GM23338 (cell line): ENCODE measurements around the gene MRPL28. TPM values are rescaled to one million over a fixed set of nuclear protein-coding genes. Genes with fewer than 3 reads are reported as not detected.

Source experiments
- ATAC-seq: fragments of 200-7000 bp; cut with Tn5 transposase; 3 replicates; pipeline ENCODE4 v1.9.1; 2020
- DNase-seq: peaks from one replicate; pipeline ENCODE4 v3.0.0-alpha.2; 2015; ENCODE audit warnings: low spot score
- H2AFZ ChIP-seq: fragments of 200-600 bp; sonication (generic); 2 replicates; pipeline ENCODE4 v1.8.0; 2016; ENCODE audit warnings: antibody characterized with exemption, mild to moderate bottlenecking, moderate library complexity
- H3F3A ChIP-seq: fragments of 200-600 bp; sonication (generic); replicated peaks from 2 replicates; pipeline ENCODE4 v1.8.0; 2017; ENCODE audit warnings: antibody characterized with exemption, mixed run types, low read depth
- H3K27ac ChIP-seq: fragments of 200-600 bp; sonication (generic); 2 replicates; pipeline ENCODE4 v1.6.1; 2016; ENCODE audit warnings: low read depth
- H3K27me3 ChIP-seq: fragments of 200-600 bp; sonication (generic); 2 replicates; pipeline ENCODE4 v1.8.0; 2016; ENCODE audit warnings: mild to moderate bottlenecking, mixed run types, moderate library complexity; ENCODE audit not compliant: insufficient read depth
- H3K36me3 ChIP-seq: fragments of 200-600 bp; sonication (generic); 2 replicates; pipeline ENCODE4 v1.8.0; 2016; ENCODE audit warnings: mild to moderate bottlenecking; ENCODE audit not compliant: insufficient read depth
- H3K4me1 ChIP-seq: fragments of 200-600 bp; sonication (generic); 2 replicates; pipeline ENCODE4 v1.8.0; 2016; ENCODE audit warnings: mild to moderate bottlenecking, moderate library complexity; ENCODE audit not compliant: insufficient read depth
- H3K4me2 ChIP-seq: fragments of 200-600 bp; sonication (generic); 2 replicates; pipeline ENCODE4 v1.7.1; 2017; ENCODE audit warnings: mixed run types
- H3K4me3 ChIP-seq: fragments of 200-600 bp; sonication (generic); 2 replicates; pipeline ENCODE4 v1.6.1; 2016; ENCODE audit warnings: mixed run types
- H3K79me2 ChIP-seq: fragments of 200-600 bp; sonication (generic); replicated peaks from 2 replicates; pipeline ENCODE4 v1.8.0; 2017; ENCODE audit warnings: mild to moderate bottlenecking; ENCODE audit not compliant: insufficient read depth
- H3K9me2 ChIP-seq: fragments of 200-600 bp; sonication (generic); 2 replicates; pipeline ENCODE4 v1.8.0; 2017; ENCODE audit not compliant: insufficient read depth
- H4K20me1 ChIP-seq: fragments of 200-600 bp; sonication (generic); replicated peaks from 2 replicates; pipeline ENCODE4 v1.8.0; 2017; ENCODE audit warnings: mild to moderate bottlenecking; ENCODE audit not compliant: insufficient read depth
- H3K27ac Mint-ChIP-seq: 2 replicates; pipeline ENCODE4 v1.8.0; 2020; ENCODE audit warnings: inconsistent platforms, mild to moderate bottlenecking, moderate library complexity, mixed read lengths
- H3K27me3 Mint-ChIP-seq: 3 replicates; pipeline ENCODE4 v1.8.0; 2022; ENCODE audit warnings: low read depth, mild to moderate bottlenecking, moderate library complexity, mixed read lengths, inconsistent platforms; ENCODE audit not compliant: insufficient read depth, poor library complexity
- H3K36me3 Mint-ChIP-seq: 3 replicates; pipeline ENCODE4 v1.8.0; 2021; ENCODE audit warnings: low read depth, mild to moderate bottlenecking, inconsistent platforms, moderate library complexity, mixed read lengths
- H3K4me1 Mint-ChIP-seq: 3 replicates; pipeline ENCODE4 v1.8.0; 2020; ENCODE audit warnings: mild to moderate bottlenecking, inconsistent platforms, mixed read lengths
- H3K4me3 Mint-ChIP-seq: 3 replicates; pipeline ENCODE4 v1.8.0; 2021; ENCODE audit warnings: moderate library complexity, mild to moderate bottlenecking, inconsistent platforms, mixed read lengths
- H3K9me3 Mint-ChIP-seq: 3 replicates; pipeline ENCODE4 v1.8.0; 2020; ENCODE audit warnings: moderate library complexity, mild to moderate bottlenecking, inconsistent platforms, mixed read lengths
- CREB1 ChIP-seq: fragments of 250-450 bp; sonication (Bioruptor Pico); IDR thresholded peaks from 2 replicates; pipeline ENCODE4 v1.5.0; 2020; ENCODE audit warnings: low read depth, mild to moderate bottlenecking, moderate library complexity
- CTCF ChIP-seq, 2 experiments: fragments of 200-600 bp in 1 of 2; sonication (generic) in 1 of 2; conservative IDR thresholded peaks; 2 replicates each; pipeline versions ENCODE4 v1.5.1 to v1.6.1; 2016 to 2017; ENCODE audit warnings: antibody characterized with exemption in 2 of 2, low read depth in 2 of 2, mild to moderate bottlenecking in 2 of 2, moderate library complexity in 1 of 2
- EZH2 ChIP-seq: fragments of 200-600 bp; sonication (generic); IDR thresholded peaks from one replicate; pipeline ENCODE4 v1.8.0; 2017; ENCODE audit warnings: antibody characterized with exemption, mild to moderate bottlenecking, low read depth; ENCODE audit not compliant: unreplicated experiment
- EZH2phosphoT487 ChIP-seq: fragments of 200-600 bp; sonication (generic); IDR thresholded peaks from one replicate; pipeline ENCODE4 v1.8.1; 2018; ENCODE audit warnings: antibody characterized with exemption; ENCODE audit not compliant: unreplicated experiment
- JUNB ChIP-seq: IDR thresholded peaks from one replicate; pipeline ENCODE4 v1.6.1; 2016; ENCODE audit warnings: antibody characterized with exemption; ENCODE audit not compliant: unreplicated experiment
- POLR2AphosphoS5 ChIP-seq: IDR thresholded peaks from 2 replicates; pipeline ENCODE4 v1.6.1; 2016; ENCODE audit warnings: antibody characterized with exemption, low read depth
- ZNF114 ChIP-seq: fragments of 250-450 bp; sonication (Bioruptor Pico); IDR thresholded peaks from 2 replicates; pipeline ENCODE4 v1.5.0; 2020; ENCODE audit warnings: mild to moderate bottlenecking, moderate library complexity
- polyA plus RNA-seq: library from polyadenylated mRNA; unstranded; fragments of >200 nt; fragmentation: Nextera tagmentation; extraction: Ambion mirVana; gene quantifications from 2 replicates; pipeline ENCODE4 v1.2.1, GENCODE V29; 2016
- total RNA-seq: library from RNA; depleted of rRNA; stranded (reverse); fragments of >200 nt; shearing (Covaris generic); gene quantifications from 2 replicates; pipeline ENCODE4 v1.2.3, GENCODE V29; 2014

Gene MRPL28
- total and polyA plus RNA-seq, 2 experiments from 2014 or later: 135 to 169 TPM

- no peak overlapping the region for H3K27ac ChIP-seq
These were observed 16.7 kb downstream of the MRPL28 start for GRCh38 chr16:353404-354290.

GRCh38 chr16:352547-353403, 17.6 kb downstream of the MRPL28 start, which contains the start of gene AXIN1:
Gene AXIN1 (minus strand): TSS chr16:352723. CDS start chr16:347025, 5,698 bp downstream.
- no peaks in the 10 kb centered on the region; the same call in 1 of the 2 replicates for H3K4me1 ChIP-seq
- Mint-ChIP-seq H3K27me3 (peaks cover 3% of the 10 kb centered on the region), H3K4me3 (peak within 1 kb of the TSS; percentile 87), H3K9me3 (no peaks in the 10 kb centered on the region), H3K4me1 (peaks cover 11% of the 10 kb centered on the region), H3K27ac (no peak within 1 kb of the TSS), H3K36me3 (peaks cover 10% of the 10 kb centered on the region)
- TF ChIP-seq CTCF (conservative IDR thresholded peaks at IDR 0.05; ENCODE audit: low read depth in 2 of 2) (peak; percentile 22 to 57; a peak in 3 of 4 replicates), POLR2AphosphoS5 (peak; percentile 67), JUNB (no peak), EZH2 (no peak), CREB1 (CRISPR knock-in tag) (no peak)
- H3K27ac ChIP-seq: no peak within 1 kb of the TSS
- H3K27me3 ChIP-seq: no peaks in the 10 kb centered on the region
- H3K79me2 ChIP-seq: peaks cover 41% of the 10 kb centered on the region
- no peak within 1 kb of the TSS for H2AFZ ChIP-seq
- no peaks in the 10 kb centered on the region for H3K36me3 ChIP-seq
- H4K20me1 ChIP-seq: peaks cover 26% of the 10 kb centered on the region
- H3K9me2 ChIP-seq: no peaks in the 10 kb centered on the region
- H3K4me3 ChIP-seq: peak within 1 kb of the TSS; percentile 80
- H3K4me2 ChIP-seq: peak within 1 kb of the TSS; percentile 85
- peak; percentile 100 for DNase-seq
- H3F3A ChIP-seq: peaks cover 3% of the 10 kb centered on the region; the same call in 1 of the 2 replicates
- ATAC-seq: peak; percentile 76

More at GRCh38 chr16:353404-354290, 16.7 kb downstream of the MRPL28 start:
- H2AFZ ChIP-seq: no peak overlapping the region
- H3K4me3 Mint-ChIP-seq: peak overlapping the region; percentile 14; the same call in 1 of the 3 replicates
- peaks cover 19% of the 10 kb centered on the region for H4K20me1 ChIP-seq
- DNase-seq: no peak
- no peaks in the 10 kb centered on the region; the same call in 1 of the 2 replicates for H3K4me1 ChIP-seq
- H3K9me2 ChIP-seq: no peaks in the 10 kb centered on the region
- peak overlapping the region; percentile 56 for H3K4me3 ChIP-seq
- H3K27me3 Mint-ChIP-seq: peaks cover 3% of the 10 kb centered on the region
- H3K36me3 ChIP-seq: no peaks in the 10 kb centered on the region
- H3F3A ChIP-seq: peaks cover 3% of the 10 kb centered on the region; the same call in 1 of the 2 replicates
- H3K27me3 ChIP-seq: no peaks in the 10 kb centered on the region
- H3K27ac Mint-ChIP-seq: no peak overlapping the region
- TF ChIP-seq ZNF114 (no peak), EZH2 (no peak), EZH2phosphoT487 (no peak), JUNB (no peak), POLR2AphosphoS5 (no peak)
- no peaks in the 10 kb centered on the region for H3K9me3 Mint-ChIP-seq
- peaks cover 11% of the 10 kb centered on the region for H3K4me1 Mint-ChIP-seq
- H3K4me2 ChIP-seq: peak overlapping the region; percentile 81
- peaks cover 9% of the 10 kb centered on the region for H3K36me3 Mint-ChIP-seq
- ATAC-seq: peak; percentile 49
- peaks cover 33% of the 10 kb centered on the region for H3K79me2 ChIP-seq
